Thyroid gland (tissue), 4 donors: ENCODE results near the gene MAGI1. TPM values are rescaled to one million over a fixed set of nuclear protein-coding genes. Genes with fewer than 3 reads are reported as not detected.
"Not testable (repeated sequence)": the region's sequence is repeated elsewhere in the genome, so short reads cannot be mapped to it uniquely, and the experiment has no call there.

ENCODE experiments used
- DNase-seq, 2 donors: peaks; one replicate each; pipeline ENCODE4 v3.0.0-alpha.2; 2019
- H3K27ac ChIP-seq, 3 donors: fragments of 200-600 bp; sonication (generic); 1 replicate in 2 of 3; 2 replicates in 1 of 3; pipeline ENCODE4 v1.5.1; 2016 to 2019; ENCODE audit warnings: mild to moderate bottlenecking in 1 of 3, moderate library complexity in 1 of 3
- H3K27me3 ChIP-seq: fragments of 200-600 bp; sonication (generic); one replicate; pipeline ENCODE4 v1.5.1; 2019
- H3K36me3 ChIP-seq, 2 donors: fragments of 200-600 bp; sonication (generic); one replicate each; pipeline ENCODE4 v1.5.1; 2016 to 2019
- H3K4me1 ChIP-seq, 2 donors: fragments of 200-600 bp; sonication (generic); one replicate each; pipeline ENCODE4 v1.5.1; 2017 to 2019
- H3K4me3 ChIP-seq, 3 donors: fragments of 200-600 bp; sonication (generic); replicated peaks in 1 of 3; 1 replicate in 2 of 3; 2 replicates in 1 of 3; pipeline ENCODE4 v1.5.1; 2016; ENCODE audit warnings: mild to moderate bottlenecking in 1 of 3
- H3K9me3 ChIP-seq: fragments of 200-600 bp; sonication (generic); one replicate; pipeline ENCODE4 v1.5.1; 2017
- POLR2A ChIP-seq, 2 donors: fragments of 450-650 bp; IDR thresholded peaks; one replicate each; pipeline ENCODE4 v1.6.1; 2017; ENCODE audit warnings: antibody characterized with exemption in 2 of 2, mild to moderate bottlenecking in 2 of 2, moderate library complexity in 1 of 2
- WGBS, 2 donors: methylation state at CpG; one replicate each; pipeline ENCODE4 v1.1.5; 2017; 5-methylcytosine and 5-hydroxymethylcytosine counted together
- intact Hi-C: fragments of 100-400 bp; cut with DNase I; formaldehyde crosslinking; loops from one replicate; pipeline ENCODE4 v1.15.1; 2023
- total RNA-seq, 4 donors: library from RNA; depleted of rRNA; stranded (reverse); fragments of >200 nt; gene quantifications; one replicate each; pipeline ENCODE4 v1.2.3, GENCODE V29; 2016
- TF ChIP-seq, protein P1 (sequence below), 6 experiments: fragments of 200-600 bp in 3 of 6; fragments of 450-650 bp in 3 of 6; sonication (generic) in 3 of 6; IDR thresholded peaks; one replicate each; pipeline ENCODE4 v1.5.1; 2016 to 2019; ENCODE audit warnings: antibody characterized with exemption in 6 of 6, mild to moderate bottlenecking in 2 of 6, inconsistent platforms in 1 of 6, moderate library complexity in 1 of 6

MAGI1 gene
- total RNA-seq, 4 donors from 2014 or later, result 60.5 to 123 (median 87.5) TPM

DNA sequence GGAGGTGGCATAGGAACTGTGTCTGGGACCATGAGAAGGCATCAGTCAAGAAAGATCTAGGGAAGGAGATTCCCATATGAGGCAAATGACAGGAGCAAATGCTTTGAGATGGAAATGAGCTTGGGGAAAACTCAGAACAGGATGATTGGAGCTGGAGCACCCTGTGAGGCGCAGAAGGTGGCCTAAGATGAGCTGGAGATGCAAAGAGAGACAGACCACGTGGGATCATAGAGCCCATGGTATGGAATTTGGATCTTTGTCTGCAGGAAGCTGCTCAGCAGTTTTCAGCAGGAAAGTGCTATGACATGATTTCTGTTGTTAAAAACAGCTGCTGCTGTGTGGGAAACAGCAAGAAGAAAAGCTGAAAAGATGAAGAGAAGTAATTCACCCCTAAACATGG is 310.6 kb downstream of the MAGI1 start:
- Histone ChIP-seq H3K36me3 (no peaks in the 10 kb centered on the region), H3K4me3 (no peak overlapping the region), H3K4me1 (peaks cover 0 to 13% of the 10 kb centered on the region in 2 donors), H3K9me3 (no peaks in the 10 kb centered on the region), H3K27me3 (no peaks in the 10 kb centered on the region), H3K27ac (no peak overlapping the region)
- DNase-seq, result no peak
- WGBS, 2 donors, result 74 to 79% methylated on average over 2 of the region's 2 CpGs
- TF ChIP-seq, protein P1, sequence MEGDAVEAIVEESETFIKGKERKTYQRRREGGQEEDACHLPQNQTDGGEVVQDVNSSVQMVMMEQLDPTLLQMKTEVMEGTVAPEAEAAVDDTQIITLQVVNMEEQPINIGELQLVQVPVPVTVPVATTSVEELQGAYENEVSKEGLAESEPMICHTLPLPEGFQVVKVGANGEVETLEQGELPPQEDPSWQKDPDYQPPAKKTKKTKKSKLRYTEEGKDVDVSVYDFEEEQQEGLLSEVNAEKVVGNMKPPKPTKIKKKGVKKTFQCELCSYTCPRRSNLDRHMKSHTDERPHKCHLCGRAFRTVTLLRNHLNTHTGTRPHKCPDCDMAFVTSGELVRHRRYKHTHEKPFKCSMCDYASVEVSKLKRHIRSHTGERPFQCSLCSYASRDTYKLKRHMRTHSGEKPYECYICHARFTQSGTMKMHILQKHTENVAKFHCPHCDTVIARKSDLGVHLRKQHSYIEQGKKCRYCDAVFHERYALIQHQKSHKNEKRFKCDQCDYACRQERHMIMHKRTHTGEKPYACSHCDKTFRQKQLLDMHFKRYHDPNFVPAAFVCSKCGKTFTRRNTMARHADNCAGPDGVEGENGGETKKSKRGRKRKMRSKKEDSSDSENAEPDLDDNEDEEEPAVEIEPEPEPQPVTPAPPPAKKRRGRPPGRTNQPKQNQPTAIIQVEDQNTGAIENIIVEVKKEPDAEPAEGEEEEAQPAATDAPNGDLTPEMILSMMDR (IDR thresholded peaks at IDR 0.05), result no peak
- TF ChIP-seq POLR2A (IDR thresholded peaks at IDR 0.05), result no peak
- intact Hi-C loops, result loop anchor here (10.0 kb wide), 1 partner anchor 293 kb away; no protein-coding TSS in a partner anchor

DNA sequence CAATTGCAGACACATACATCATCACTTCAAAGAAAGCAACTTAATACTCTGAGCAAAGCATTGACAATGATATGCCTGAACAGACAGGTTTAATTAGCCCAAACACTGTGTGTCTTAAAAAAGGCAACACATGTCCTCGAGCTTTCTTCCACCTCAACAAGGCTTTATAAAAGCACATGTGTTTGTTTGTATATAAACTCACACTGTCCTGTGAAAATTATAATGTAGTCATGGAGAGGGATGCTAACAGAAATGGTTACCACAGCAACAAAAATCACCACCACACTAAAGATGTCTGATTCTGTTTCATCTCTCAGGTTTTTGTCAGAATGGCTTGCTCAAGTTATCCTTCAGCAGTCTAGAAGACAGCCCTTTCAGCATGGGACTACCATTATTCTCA is 314.7 kb downstream of the MAGI1 start:
- H3K36me3 ChIP-seq, result no peaks in the 10 kb centered on the region
- no peak overlapping the region for H3K27ac ChIP-seq
- DNase-seq, result no peak
- TF ChIP-seq, protein P1 (IDR thresholded peaks at IDR 0.05), result no peak
- TF ChIP-seq POLR2A (IDR thresholded peaks at IDR 0.05), result no peak
- no peaks in the 10 kb centered on the region for H3K27me3 ChIP-seq
- intact Hi-C loops, result loop anchor here (10.0 kb wide), 1 partner anchor 289 kb away; no protein-coding TSS in a partner anchor
- 67 to 93% methylated on average over 1 of the region's 1 CpG for WGBS, 2 donors
- no peak overlapping the region for H3K4me3 ChIP-seq
- no peaks in the 10 kb centered on the region for H3K4me1 ChIP-seq
- no peaks in the 10 kb centered on the region for H3K9me3 ChIP-seq

DNA sequence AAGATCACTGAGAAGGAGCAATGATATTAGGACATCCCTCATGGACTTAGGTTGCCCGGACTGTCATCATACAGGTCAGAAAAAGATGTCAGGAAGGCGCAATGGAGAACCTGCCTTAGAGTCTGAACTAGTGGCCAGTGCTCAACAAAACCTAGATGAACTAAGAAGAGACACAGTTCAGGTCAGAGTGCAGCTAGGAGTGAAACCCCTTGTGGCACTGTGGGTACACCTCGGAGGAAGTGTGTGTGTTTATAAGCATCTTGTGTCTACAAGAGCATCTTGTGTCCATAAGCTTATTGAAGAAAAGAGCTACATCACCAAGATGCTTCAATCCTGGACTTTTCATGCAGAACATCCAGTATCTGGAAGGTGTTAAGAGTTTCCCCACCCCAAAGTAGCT is 315.7 kb downstream of the MAGI1 start:
- no peak overlapping the region for H3K4me3 ChIP-seq
- 85 to 91% methylated on average over 3 of the region's 3 CpGs for WGBS, 2 donors
- no peaks in the 10 kb centered on the region for H3K4me1 ChIP-seq
- H3K9me3 ChIP-seq, result no peaks in the 10 kb centered on the region
- intact Hi-C loops, result loop anchor here (10.0 kb wide), 1 partner anchor 288 kb away; no protein-coding TSS in a partner anchor
- TF ChIP-seq POLR2A (IDR thresholded peaks at IDR 0.05), result no peak
- TF ChIP-seq, protein P1 (IDR thresholded peaks at IDR 0.05), result no peak
- no peak overlapping the region for H3K27ac ChIP-seq
- H3K36me3 ChIP-seq, result no peaks in the 10 kb centered on the region
- H3K27me3 ChIP-seq, result no peaks in the 10 kb centered on the region
- DNase-seq, result no peak

DNA sequence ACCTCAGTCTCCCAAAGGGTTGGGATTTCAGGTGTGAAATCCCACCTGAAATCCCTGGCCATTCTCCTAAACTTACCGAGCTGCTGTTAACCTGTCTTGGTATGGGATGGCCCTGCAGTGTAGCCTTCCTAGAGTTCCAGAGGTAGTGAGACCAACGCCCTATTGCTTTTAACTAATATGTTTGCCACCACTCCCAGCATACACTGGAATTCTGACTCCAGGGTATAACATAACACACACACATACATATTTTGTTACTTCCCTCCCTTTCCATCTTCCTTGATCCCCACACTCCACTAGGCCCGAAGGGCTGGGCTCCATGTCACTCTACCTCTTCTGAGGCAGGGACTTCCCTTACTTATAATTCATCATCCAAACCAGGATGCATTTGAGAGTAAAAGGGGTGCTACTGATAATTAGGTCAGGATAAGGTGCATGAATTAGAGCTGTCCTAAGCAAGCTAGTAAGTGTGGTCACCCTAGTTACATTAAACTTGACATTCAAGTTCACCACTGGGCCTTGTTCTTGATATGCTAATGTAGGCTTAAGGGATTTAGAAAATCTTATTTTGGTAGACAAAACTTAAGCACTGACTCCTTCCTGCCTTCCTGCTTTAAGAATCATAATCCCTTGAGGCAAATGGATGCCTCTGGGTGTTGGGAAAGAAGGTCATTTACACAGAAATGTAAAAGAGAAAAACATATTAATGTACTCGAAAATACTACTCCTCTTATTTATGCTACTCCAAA is 317.6 kb downstream of the MAGI1 start:
- Histone ChIP-seq H3K36me3 (no peaks in the 10 kb centered on the region), H3K4me1 (no peaks in the 10 kb centered on the region), H3K27ac (no peak overlapping the region), H3K4me3 (no peak overlapping the region), H3K9me3 (no peaks in the 10 kb centered on the region), H3K27me3 (no peaks in the 10 kb centered on the region)
- intact Hi-C loops, result loop anchor here (10.0 kb wide), 1 partner anchor 286 kb away; no protein-coding TSS in a partner anchor
- no peak for DNase-seq
- WGBS, 2 donors, result 94 to 95% methylated on average over 4 of the region's 4 CpGs
- no peak for TF ChIP-seq POLR2A (IDR thresholded peaks at IDR 0.05)
- TF ChIP-seq, protein P1 (IDR thresholded peaks at IDR 0.05), result no peak

DNA sequence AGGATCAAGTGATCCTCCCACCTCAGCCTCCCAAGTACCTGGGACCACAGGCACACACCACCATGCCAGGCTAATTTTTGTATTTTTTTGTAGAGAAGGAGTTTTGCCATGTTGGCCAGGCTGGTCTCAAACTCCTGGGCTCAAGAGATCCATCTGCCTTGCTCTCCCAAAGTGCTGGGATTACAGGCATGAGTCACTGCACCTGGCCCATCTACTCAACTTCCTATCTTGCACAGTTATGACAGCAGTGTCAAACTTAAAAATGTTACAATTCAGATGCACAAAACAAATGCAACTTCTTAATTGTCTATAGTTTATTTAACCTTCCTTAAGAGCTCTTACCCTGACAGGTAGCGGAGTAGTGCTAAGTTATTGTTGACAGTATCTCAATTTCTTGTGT is 319.1 kb downstream of the MAGI1 start:
- WGBS, 2 donors, result 91 to 100% methylated on average over 1 of the region's 1 CpG
- DNase-seq, H3K4me1 ChIP-seq, H3K9me3 ChIP-seq, H3K4me3 ChIP-seq, H3K27me3 ChIP-seq, H3K27ac ChIP-seq, H3K36me3 ChIP-seq: not testable (repeated sequence)
- intact Hi-C loops, result loop anchor here (10.0 kb wide), 1 partner anchor 285 kb away; no protein-coding TSS in a partner anchor
